AG10803 (cell line): ENCODE data around the gene CDK5.

Source experiments
- DNase-seq: peaks from one replicate; pipeline ENCODE4 v3.0.0; 2010; ENCODE audit warnings: low read depth
- H3K4me3 ChIP-seq: 2 replicates; pipeline ENCODE4 v1.5.1; 2011; ENCODE audit warnings: mild to moderate bottlenecking, low read length, control low read depth
- CTCF ChIP-seq: conservative IDR thresholded peaks from 2 replicates; pipeline ENCODE4 v1.5.1; 2011; ENCODE audit warnings: mild to moderate bottlenecking, low read length, control low read depth, inconsistent platforms

The CDK5 gene

DNA sequence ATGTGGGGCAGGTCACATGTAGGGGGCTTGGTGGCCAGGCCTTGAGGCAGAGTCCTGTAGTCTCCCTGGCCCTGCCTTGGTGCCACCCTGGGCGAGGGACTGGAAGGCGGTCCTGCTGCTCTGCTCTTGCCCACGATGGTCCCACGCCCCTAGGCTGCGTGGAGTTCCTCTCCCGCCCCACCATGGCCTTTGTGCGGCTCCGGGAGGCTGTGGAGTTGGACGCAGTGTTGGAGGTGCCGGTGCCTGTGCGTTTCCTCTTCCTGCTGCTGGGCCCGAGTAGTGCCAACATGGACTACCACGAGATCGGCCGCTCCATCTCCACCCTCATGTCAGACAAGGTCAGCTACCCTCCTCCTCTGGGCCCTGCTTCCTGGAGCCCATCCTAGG lies 12.9 kb upstream of the CDK5 start:
- no peak for TF ChIP-seq CTCF

DNA sequence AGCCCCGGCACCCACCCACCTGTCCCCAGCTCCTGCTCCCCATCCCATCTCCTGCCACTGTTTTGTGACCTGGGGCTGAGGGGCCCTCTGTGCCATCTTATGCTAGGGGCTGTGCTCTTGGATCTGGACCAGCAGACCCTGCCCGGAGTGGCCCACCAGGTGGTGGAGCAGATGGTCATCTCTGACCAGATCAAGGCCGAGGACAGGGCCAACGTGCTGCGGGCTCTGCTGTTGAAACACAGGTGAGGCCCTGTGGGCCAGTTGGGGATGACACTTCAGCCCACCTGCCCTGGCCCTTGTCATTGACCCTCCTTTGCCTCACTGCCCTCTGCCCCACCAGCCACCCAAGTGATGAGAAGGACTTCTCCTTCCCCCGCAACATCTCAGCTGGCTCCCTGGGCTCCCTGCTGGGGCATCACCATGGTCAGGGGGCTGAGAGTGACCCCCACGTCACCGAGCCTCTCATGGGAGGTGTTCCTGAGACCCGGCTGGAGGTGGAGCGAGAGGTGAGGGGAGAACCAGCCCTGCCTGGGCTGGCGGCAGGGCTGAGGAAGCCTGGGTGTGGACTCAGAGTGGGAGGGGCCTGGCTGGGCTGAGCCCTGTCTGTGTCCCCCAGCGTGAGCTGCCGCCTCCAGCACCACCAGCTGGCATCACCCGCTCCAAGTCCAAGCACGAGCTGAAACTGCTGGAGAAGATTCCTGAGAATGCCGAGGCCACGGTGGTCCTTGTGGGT lies 12.3 kb upstream of the CDK5 start:
- no peak overlapping the region for H3K4me3 ChIP-seq
- TF ChIP-seq CTCF = no peak
- DNase-seq = no peak

More for the DNA sequence above, 12.9 kb upstream of the CDK5 start:
- H3K4me3 ChIP-seq = no peak overlapping the region
- no peak for DNase-seq

GRCh38 chr7:151068069-151068773 lies 10.5 kb upstream of the CDK5 start:
- no peak for TF ChIP-seq CTCF
- peak; percentile 80 for DNase-seq
- no peak overlapping the region for H3K4me3 ChIP-seq

GRCh38 chr7:151066273-151066974 lies 8.7 kb upstream of the CDK5 start:
- no peak overlapping the region for H3K4me3 ChIP-seq
- TF ChIP-seq CTCF = no peak
- no peak for DNase-seq

- no peak for DNase-seq
- H3K4me3 ChIP-seq = no peak overlapping the region
- no peak for TF ChIP-seq CTCF
These were observed 7.8 kb upstream of the CDK5 start for GRCh38 chr7:151065516-151065915.

DNA sequence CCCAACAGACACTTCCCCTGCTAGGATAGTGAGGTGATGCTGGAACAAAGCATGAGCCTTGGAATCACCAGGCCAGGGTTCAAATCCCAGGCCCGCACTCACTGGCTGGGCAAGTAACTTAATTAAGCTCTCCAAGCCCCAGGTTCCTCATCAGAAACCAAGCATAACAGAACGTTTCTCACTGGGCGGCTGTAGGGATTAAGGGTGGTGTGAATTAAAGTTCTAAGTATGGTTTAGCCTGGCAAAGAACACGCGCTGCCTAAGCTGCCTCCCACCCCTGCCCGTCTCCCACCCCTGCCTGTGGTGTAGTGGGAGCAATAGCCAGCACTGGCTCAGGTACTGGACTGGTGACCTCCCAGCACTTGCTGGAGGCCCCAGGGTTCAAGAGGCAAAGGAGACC lies 7.3 kb upstream of the CDK5 start:
- H3K4me3 ChIP-seq = no peak overlapping the region
- no peak for TF ChIP-seq CTCF
- DNase-seq = no peak

DNA sequence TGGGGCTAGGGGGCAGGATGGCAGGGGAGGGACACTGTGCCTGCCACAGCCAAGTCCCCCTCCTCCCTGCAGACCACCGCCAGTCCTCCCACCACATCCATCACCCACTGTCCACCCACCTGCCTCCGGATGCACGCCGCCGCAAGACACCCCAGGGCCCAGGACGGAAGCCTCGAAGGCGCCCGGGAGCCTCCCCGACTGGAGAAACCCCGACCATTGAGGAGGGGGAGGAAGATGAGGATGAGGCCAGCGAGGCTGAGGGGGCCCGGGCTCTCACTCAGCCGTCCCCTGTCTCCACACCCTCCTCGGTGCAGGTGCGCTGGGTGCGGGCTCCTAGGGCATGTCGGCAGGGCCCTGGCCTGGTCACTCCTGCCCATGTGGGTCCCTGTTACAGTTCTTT lies 6.8 kb upstream of the CDK5 start:
- no peak for DNase-seq
- no peak for TF ChIP-seq CTCF
- H3K4me3 ChIP-seq = no peak overlapping the region
